Smooth muscle cell of the pulmonary artery (primary cell): ENCODE data around the gene STT3A. TPM values are rescaled to one million over a fixed set of nuclear protein-coding genes. Genes with fewer than 3 reads are reported as not detected.

ENCODE experiments used
- total RNA-seq: library from RNA; depleted of rRNA; stranded (reverse); fragments of >200 nt; gene quantifications from 2 replicates; pipeline ENCODE4 v1.2.3, GENCODE V29; 2014

Gene STT3A
- 330 and 353 TPM in 2 replicates for total RNA-seq

GRCh38 chr11:125592305-125593113 is at the start of gene STT3A:
STT3A (plus strand) TSS chr11:125592852; CDS start chr11:125595916, 3,064 bp downstream.

GRCh38 chr11:125568970-125569914 is 23.4 kb upstream of the STT3A start, which contains the start of gene EI24:
EI24 (plus strand) TSS chr11:125569477; CDS start chr11:125572528, 3,051 bp downstream.

GRCh38 chr11:125624756-125625213 is 32.1 kb downstream of the STT3A start, which contains the start of gene CHEK1:
CHEK1 (plus strand) TSS chr11:125625163; CDS start chr11:125626769, 1,606 bp downstream.

Other genes starting within 250 kb of the STT3A start
- gene FEZ1, start 96.6 kb upstream of the STT3A start, total RNA-seq, result 91.4 and 92.7 TPM in 2 replicates
- 96.2 and 98.4 TPM in 2 replicates for gene EI24, start 23.4 kb upstream of the STT3A start, total RNA-seq
- 13.1 and 20.6 TPM in 2 replicates for gene CHEK1, start 32.3 kb downstream of the STT3A start, total RNA-seq
- not detected in 2 replicates for gene ACRV1, start 88.0 kb downstream of the STT3A start, total RNA-seq
- not detected in 2 replicates for gene PATE1, start 153.4 kb downstream of the STT3A start, total RNA-seq
- 0.20 TPM in 1 of 2 replicates, not detected in the other for gene PATE2, start 186.0 kb downstream of the STT3A start, total RNA-seq
- not detected in 2 replicates for gene PATE3, start 195.3 kb downstream of the STT3A start, total RNA-seq
- gene PATE4, start 240.5 kb downstream of the STT3A start, total RNA-seq, result not detected in 2 replicates